HepG2 (cell line): ENCODE data around the gene HSCB. TPM values are rescaled to one million over a fixed set of nuclear protein-coding genes. Genes with fewer than 3 reads are reported as not detected.

Source experiments
- AGO2 ChIP-seq: fragments of 200-400 bp; formaldehyde crosslinking; optimal IDR thresholded peaks from 2 replicates; pipeline ENCODE3; 2017; ENCODE audit warnings: mild to moderate bottlenecking, low read depth, low read length, moderate library complexity
- JARID2 ChIP-seq: sonication (generic); formaldehyde crosslinking; IDR thresholded peaks from 2 replicates; pipeline ENCODE4 v1.8.1; 2023; ENCODE audit warnings: missing genetic modification reagents, inconsistent platforms; ENCODE audit not compliant: insufficient replicate concordance
- JUNB ChIP-seq: sonication (generic); formaldehyde crosslinking; IDR thresholded peaks from 2 replicates; pipeline ENCODE4 v1.8.0; 2022; ENCODE audit warnings: missing genetic modification reagents, mild to moderate bottlenecking, borderline replicate concordance
- KLF6 ChIP-seq: IDR thresholded peaks from 2 replicates; pipeline ENCODE4 v1.8.0; 2016; ENCODE audit warnings: missing biosample characterization, missing genetic modification reagents
- MAF1 ChIP-seq: sonication (generic); formaldehyde crosslinking; IDR thresholded peaks from 2 replicates; pipeline ENCODE4 v1.5.0; 2020; ENCODE audit warnings: missing genetic modification reagents, borderline replicate concordance
- MED13 ChIP-seq: sonication (generic); formaldehyde crosslinking; IDR thresholded peaks from 2 replicates; pipeline ENCODE4 v1.5.0; 2020; ENCODE audit warnings: missing genetic modification reagents
- PRMT3 ChIP-seq: sonication (generic); formaldehyde crosslinking; IDR thresholded peaks from 2 replicates; pipeline ENCODE4 v1.8.1; 2022; ENCODE audit warnings: low read depth, mild to moderate bottlenecking, moderate library complexity, missing genetic modification reagents, borderline replicate concordance
- RFXAP ChIP-seq: sonication (generic); formaldehyde crosslinking; IDR thresholded peaks from 2 replicates; pipeline ENCODE4 v1.4.0; 2020; ENCODE audit warnings: missing genetic modification reagents, borderline replicate concordance
- TBP ChIP-seq: sonication (generic); formaldehyde crosslinking; IDR thresholded peaks from 2 replicates; pipeline ENCODE4 v1.5.0; 2020; ENCODE audit warnings: missing genetic modification reagents
- THAP11 ChIP-seq: IDR thresholded peaks from 2 replicates; pipeline ENCODE4 v1.6.1; 2016; ENCODE audit warnings: missing biosample characterization, missing genetic modification reagents
- ZNF296 ChIP-seq: sonication (generic); formaldehyde crosslinking; conservative IDR thresholded peaks from 2 replicates; pipeline ENCODE4 v1.5.0; 2020; ENCODE audit warnings: mild to moderate bottlenecking, missing genetic modification reagents
- ZNF460 ChIP-seq: sonication (generic); formaldehyde crosslinking; IDR thresholded peaks from 2 replicates; pipeline ENCODE4 v1.5.1; 2020; ENCODE audit warnings: missing genetic modification reagents, mild to moderate bottlenecking, borderline replicate concordance
- ZNF572 ChIP-seq: sonication (generic); formaldehyde crosslinking; IDR thresholded peaks from 2 replicates; pipeline ENCODE4 v1.5.1; 2020; ENCODE audit warnings: mild to moderate bottlenecking, missing genetic modification reagents
- ZNF589 ChIP-seq: sonication (generic); formaldehyde crosslinking; conservative IDR thresholded peaks from 2 replicates; pipeline ENCODE4 v1.8.0; 2022; ENCODE audit warnings: mild to moderate bottlenecking, moderate library complexity, missing genetic modification reagents
- polyA plus RNA-seq, 8 experiments: library from polyadenylated mRNA; depleted of rRNA in 3 of 8; stranded (reverse) in 7 of 8; unstranded in 1 of 8; fragments of >200 nt; fragmentation: Illumina TruSeq in 4 of 8; extraction: Trizol in 4 of 8; gene quantifications; 2 replicates each; pipeline versions ENCODE4 v1.2.1 to v1.2.3, GENCODE V29; 2011 to 2016; ENCODE audit warnings: low read depth in 4 of 8, missing spikeins in 1 of 8, mixed read lengths in 1 of 8; ENCODE audit not compliant: insufficient read depth in 1 of 8
- total RNA-seq, 5 experiments: library from RNA; depleted of rRNA; stranded (reverse); fragments of >200 nt; fragmentation: Illumina TruSeq; extraction: Trizol; gene quantifications; 2 replicates each; pipeline ENCODE4 v1.2.3, GENCODE V29; 2016; ENCODE audit warnings: low read depth in 1 of 5
- TF ChIP-seq, protein P1 (sequence below): sonication (generic); formaldehyde crosslinking; IDR thresholded peaks from 2 replicates; pipeline ENCODE4; 2020; ENCODE audit warnings: missing genetic modification reagents, mild to moderate bottlenecking, borderline replicate concordance
- TF ChIP-seq, protein P2 (sequence below): IDR thresholded peaks from 2 replicates; pipeline ENCODE4 v1.6.1; 2016; ENCODE audit warnings: missing biosample characterization, missing genetic modification reagents, low read depth
- TF ChIP-seq, protein P3 (sequence below): IDR thresholded peaks from 2 replicates; pipeline ENCODE4 v1.6.1; 2016; ENCODE audit warnings: low read depth, control low read depth

The HSCB gene
- total and polyA plus RNA-seq, 2 of the 13 experiments (the other 11 are each of a cell fraction or from before 2014, with no cell fraction given), result 15.4 to 20.9 TPM

DNA sequence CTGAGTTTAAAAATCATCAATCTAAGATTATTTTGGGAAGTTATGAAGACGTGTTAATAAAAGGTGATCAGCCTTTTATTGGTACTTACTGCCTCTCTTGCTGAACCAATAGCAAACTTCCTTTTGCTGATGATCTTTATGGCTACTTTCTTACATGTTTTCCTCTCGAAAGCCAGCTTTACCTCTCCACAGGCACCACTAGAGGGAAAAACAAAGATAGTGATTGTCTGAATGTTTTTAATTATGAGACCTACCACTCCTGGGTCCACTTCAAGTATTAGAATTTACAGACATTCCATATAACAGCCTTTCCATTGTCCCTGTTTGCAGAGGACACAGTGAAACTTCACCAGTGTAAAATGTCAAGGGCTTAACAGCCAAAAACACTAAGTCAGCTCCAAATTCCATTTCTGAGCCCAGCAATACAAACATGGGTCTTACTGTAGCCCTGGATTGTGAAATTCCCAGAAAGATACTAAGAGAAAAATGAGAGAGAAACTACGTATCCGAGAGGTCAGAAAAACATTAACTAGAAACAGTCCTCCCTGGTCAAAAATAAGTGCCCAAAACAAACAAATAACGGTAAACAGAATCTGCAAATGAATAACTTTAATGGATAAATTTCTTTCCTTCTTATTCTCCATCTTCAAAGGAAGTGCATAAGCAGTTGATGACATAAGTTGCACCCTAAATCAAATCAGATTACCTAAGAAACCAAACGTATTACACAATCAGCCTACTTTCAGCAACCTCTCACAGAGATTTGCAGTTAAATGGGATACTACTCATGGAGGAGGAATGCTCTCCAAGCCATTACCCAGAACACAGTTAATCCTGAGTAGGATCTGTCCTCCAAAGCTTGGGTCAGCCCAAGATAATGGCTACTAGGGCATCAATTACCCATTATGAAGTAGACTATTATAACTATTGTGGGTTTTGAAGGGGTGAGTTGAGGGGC is 29.7 kb upstream of the HSCB start (continued):
- TF ChIP-seq KLF6 (CRISPR knock-in tag) (0 out of 2 replicates have a peak, but pooled peaks have one; percentile 33), JARID2 (no peak), RFXAP (CRISPR knock-in tag) (no peak), ZNF296 (CRISPR knock-in tag) (no peak), THAP11 (CRISPR knock-in tag) (peak; percentile 49), PRMT3 (CRISPR knock-in tag) (no peak), AGO2 (no peak), TBP (CRISPR knock-in tag) (no peak), MAF1 (CRISPR knock-in tag) (no peak), JUNB (CRISPR knock-in tag) (no peak), ZNF460 (CRISPR knock-in tag) (no peak), ZNF572 (CRISPR knock-in tag) (no peak), ZNF589 (CRISPR knock-in tag) (no peak), MED13 (CRISPR knock-in tag) (no peak)
- TF ChIP-seq, protein P1, sequence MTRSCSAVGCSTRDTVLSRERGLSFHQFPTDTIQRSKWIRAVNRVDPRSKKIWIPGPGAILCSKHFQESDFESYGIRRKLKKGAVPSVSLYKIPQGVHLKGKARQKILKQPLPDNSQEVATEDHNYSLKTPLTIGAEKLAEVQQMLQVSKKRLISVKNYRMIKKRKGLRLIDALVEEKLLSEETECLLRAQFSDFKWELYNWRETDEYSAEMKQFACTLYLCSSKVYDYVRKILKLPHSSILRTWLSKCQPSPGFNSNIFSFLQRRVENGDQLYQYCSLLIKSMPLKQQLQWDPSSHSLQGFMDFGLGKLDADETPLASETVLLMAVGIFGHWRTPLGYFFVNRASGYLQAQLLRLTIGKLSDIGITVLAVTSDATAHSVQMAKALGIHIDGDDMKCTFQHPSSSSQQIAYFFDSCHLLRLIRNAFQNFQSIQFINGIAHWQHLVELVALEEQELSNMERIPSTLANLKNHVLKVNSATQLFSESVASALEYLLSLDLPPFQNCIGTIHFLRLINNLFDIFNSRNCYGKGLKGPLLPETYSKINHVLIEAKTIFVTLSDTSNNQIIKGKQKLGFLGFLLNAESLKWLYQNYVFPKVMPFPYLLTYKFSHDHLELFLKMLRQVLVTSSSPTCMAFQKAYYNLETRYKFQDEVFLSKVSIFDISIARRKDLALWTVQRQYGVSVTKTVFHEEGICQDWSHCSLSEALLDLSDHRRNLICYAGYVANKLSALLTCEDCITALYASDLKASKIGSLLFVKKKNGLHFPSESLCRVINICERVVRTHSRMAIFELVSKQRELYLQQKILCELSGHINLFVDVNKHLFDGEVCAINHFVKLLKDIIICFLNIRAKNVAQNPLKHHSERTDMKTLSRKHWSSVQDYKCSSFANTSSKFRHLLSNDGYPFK (CRISPR knock-in tag), result no peak
- TF ChIP-seq, protein P2, sequence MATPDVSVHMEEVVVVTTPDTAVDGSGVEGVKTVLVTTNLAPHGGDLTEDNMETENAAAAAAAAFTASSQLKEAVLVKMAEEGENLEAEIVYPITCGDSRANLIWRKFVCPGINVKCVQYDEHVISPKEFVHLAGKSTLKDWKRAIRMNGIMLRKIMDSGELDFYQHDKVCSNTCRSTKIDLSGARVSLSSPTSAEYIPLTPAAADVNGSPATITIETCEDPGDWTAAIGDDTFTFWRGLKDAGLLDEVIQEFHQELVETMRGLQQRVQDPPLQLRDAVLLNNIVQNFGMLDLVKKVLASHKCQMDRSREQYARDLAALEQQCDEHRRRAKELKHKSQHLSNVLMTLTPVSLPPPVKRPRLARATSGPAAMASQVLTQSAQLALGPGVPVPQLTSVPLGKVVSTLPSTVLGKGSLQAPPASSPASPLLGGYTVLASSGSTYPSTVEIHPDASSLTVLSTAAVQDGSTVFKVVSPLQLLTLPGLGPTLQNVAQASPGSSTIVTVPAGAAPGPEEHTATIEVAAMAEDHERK, result no peak
- TF ChIP-seq, protein P3, sequence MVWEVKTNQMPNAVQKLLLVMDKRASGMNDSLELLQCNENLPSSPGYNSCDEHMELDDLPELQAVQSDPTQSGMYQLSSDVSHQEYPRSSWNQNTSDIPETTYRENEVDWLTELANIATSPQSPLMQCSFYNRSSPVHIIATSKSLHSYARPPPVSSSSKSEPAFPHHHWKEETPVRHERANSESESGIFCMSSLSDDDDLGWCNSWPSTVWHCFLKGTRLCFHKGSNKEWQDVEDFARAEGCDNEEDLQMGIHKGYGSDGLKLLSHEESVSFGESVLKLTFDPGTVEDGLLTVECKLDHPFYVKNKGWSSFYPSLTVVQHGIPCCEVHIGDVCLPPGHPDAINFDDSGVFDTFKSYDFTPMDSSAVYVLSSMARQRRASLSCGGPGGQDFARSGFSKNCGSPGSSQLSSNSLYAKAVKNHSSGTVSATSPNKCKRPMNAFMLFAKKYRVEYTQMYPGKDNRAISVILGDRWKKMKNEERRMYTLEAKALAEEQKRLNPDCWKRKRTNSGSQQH (CRISPR knock-in tag), result no peak
